OCI-LY7 (cell line): Measurements from ENCODE around the gene CALN1.

Source experiments
- CTCF ChIP-seq: fragments of 200-600 bp; sonication (generic); conservative IDR thresholded peaks from 2 replicates; pipeline ENCODE4 v1.5.1; 2014; ENCODE audit warnings: mild to moderate bottlenecking, antibody characterized with exemption, low read length, moderate library complexity, mixed read lengths
- EZH2phosphoT487 ChIP-seq: fragments of 200-600 bp; sonication (generic); IDR thresholded peaks from 2 replicates; pipeline ENCODE4 v1.6.1; 2018; ENCODE audit warnings: low read depth, borderline replicate concordance, mild to moderate bottlenecking, mixed run types, antibody characterized with exemption, low read length, moderate library complexity, mixed read lengths

GRCh38 chr7:71768450-71768849 is 643.7 kb downstream of the CALN1 start:
- TF ChIP-seq CTCF (no peak), EZH2phosphoT487 (no peak)
